Neural cell (in vitro differentiated cells): ENCODE data around the gene LGALS4.

Experiments
- CTCF ChIP-seq: fragments of 450-650 bp; IDR thresholded peaks from 2 replicates; pipeline ENCODE4 v1.5.1; 2014; ENCODE audit warnings: antibody characterized with exemption, mild to moderate bottlenecking, moderate library complexity; ENCODE audit not compliant: poor library complexity, severe bottlenecking
- EP300 ChIP-seq: fragments of 450-650 bp; conservative IDR thresholded peaks from 2 replicates; pipeline ENCODE4 v1.6.1; 2014; ENCODE audit warnings: antibody characterized with exemption, mild to moderate bottlenecking, moderate library complexity; ENCODE audit not compliant: poor library complexity, severe bottlenecking
- EZH2 ChIP-seq: fragments of 200-600, 300-800 bp; shearing (Covaris generic), sonication (generic); IDR thresholded peaks from 2 replicates; pipeline ENCODE4 v1.6.1; 2014; ENCODE audit warnings: antibody characterized with exemption, low read length, borderline replicate concordance, mild to moderate bottlenecking; ENCODE audit not compliant: insufficient read depth, poor library complexity, severe bottlenecking
- MXI1 ChIP-seq: fragments of 450-650 bp; conservative IDR thresholded peaks from 2 replicates; pipeline ENCODE4 v1.6.1; 2014; ENCODE audit warnings: antibody characterized with exemption, mild to moderate bottlenecking; ENCODE audit not compliant: poor library complexity, severe bottlenecking
- POLR2AphosphoS5 ChIP-seq: IDR thresholded peaks from 2 replicates; pipeline ENCODE4 v1.6.1; 2012
- RAD21 ChIP-seq: fragments of 450-650 bp; conservative IDR thresholded peaks from 2 replicates; pipeline ENCODE4 v1.6.1; 2014; ENCODE audit warnings: antibody characterized with exemption, mild to moderate bottlenecking, moderate library complexity
- TAF1 ChIP-seq: IDR thresholded peaks from 2 replicates; pipeline ENCODE4 v1.6.1; 2012; ENCODE audit warnings: low read depth

- TF ChIP-seq MXI1 (no peak), RAD21 (peak; percentile 18), CTCF (no peak), POLR2AphosphoS5 (peak; percentile 6), EZH2 (no peak), EP300 (no peak), TAF1 (no peak)
Observed at GRCh38 chr19:38852231-38853044, 39.7 kb upstream of the LGALS4 start.
